ENCODE results near the gene CXCR3.

CXCR3 gene

GRCh38 chrX:71618303-71618721 is at the start of gene CXCR3:
TSS of gene CXCR3 (minus strand) at chrX:71618511. CDS start at chrX:71618449, 62 bp downstream.
- Mint-ChIP-seq H3K9me3 (peaks cover 19% of the 10 kb centered on the region), H3K36me3 (ENCODE audit: low read depth) (peaks cover 18% of the 10 kb centered on the region), H3K4me1 (peaks cover 13% of the 10 kb centered on the region), H3K4me3 (no peak within 1 kb of the TSS), H3K27me3 (ENCODE audit: low read depth) (no peaks in the 10 kb centered on the region), H3K27ac (no peak within 1 kb of the TSS)
- TF ChIP-seq, protein P1, sequence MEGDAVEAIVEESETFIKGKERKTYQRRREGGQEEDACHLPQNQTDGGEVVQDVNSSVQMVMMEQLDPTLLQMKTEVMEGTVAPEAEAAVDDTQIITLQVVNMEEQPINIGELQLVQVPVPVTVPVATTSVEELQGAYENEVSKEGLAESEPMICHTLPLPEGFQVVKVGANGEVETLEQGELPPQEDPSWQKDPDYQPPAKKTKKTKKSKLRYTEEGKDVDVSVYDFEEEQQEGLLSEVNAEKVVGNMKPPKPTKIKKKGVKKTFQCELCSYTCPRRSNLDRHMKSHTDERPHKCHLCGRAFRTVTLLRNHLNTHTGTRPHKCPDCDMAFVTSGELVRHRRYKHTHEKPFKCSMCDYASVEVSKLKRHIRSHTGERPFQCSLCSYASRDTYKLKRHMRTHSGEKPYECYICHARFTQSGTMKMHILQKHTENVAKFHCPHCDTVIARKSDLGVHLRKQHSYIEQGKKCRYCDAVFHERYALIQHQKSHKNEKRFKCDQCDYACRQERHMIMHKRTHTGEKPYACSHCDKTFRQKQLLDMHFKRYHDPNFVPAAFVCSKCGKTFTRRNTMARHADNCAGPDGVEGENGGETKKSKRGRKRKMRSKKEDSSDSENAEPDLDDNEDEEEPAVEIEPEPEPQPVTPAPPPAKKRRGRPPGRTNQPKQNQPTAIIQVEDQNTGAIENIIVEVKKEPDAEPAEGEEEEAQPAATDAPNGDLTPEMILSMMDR (IDR thresholded peaks at IDR 0.05; ENCODE audit: unreplicated experiment in 3 of 3): no peak

GRCh38 chrX:71667328-71668247 is 49.3 kb upstream of the CXCR3 start, which contains the start of gene LOC101059915:
TSS of gene LOC101059915 (plus strand) at chrX:71667546.
- peaks cover 5% of the 10 kb centered on the region for H3K9me3 Mint-ChIP-seq
- H3K27ac Mint-ChIP-seq: no peak within 1 kb of the TSS
- TF ChIP-seq, protein P1 (IDR thresholded peaks at IDR 0.05; ENCODE audit: unreplicated experiment in 3 of 3): no peak
- peaks cover 13% of the 10 kb centered on the region for H3K27me3 Mint-ChIP-seq (ENCODE audit: low read depth)
- no peaks in the 10 kb centered on the region for H3K36me3 Mint-ChIP-seq (ENCODE audit: low read depth)
- no peaks in the 10 kb centered on the region for H3K4me1 Mint-ChIP-seq
- no peak within 1 kb of the TSS for H3K4me3 Mint-ChIP-seq

GRCh38 chrX:71666240-71667223 is 48.2 kb upstream of the CXCR3 start:
- no peak overlapping the region for H3K4me3 Mint-ChIP-seq
- H3K4me1 Mint-ChIP-seq: no peaks in the 10 kb centered on the region
- no peaks in the 10 kb centered on the region for H3K36me3 Mint-ChIP-seq (ENCODE audit: low read depth)
- no peaks in the 10 kb centered on the region for H3K9me3 Mint-ChIP-seq
- H3K27me3 Mint-ChIP-seq (ENCODE audit: low read depth): peaks cover 6% of the 10 kb centered on the region
- TF ChIP-seq, protein P1 (IDR thresholded peaks at IDR 0.05; ENCODE audit: unreplicated experiment in 3 of 3): no peak
- H3K27ac Mint-ChIP-seq: no peak overlapping the region

DNA sequence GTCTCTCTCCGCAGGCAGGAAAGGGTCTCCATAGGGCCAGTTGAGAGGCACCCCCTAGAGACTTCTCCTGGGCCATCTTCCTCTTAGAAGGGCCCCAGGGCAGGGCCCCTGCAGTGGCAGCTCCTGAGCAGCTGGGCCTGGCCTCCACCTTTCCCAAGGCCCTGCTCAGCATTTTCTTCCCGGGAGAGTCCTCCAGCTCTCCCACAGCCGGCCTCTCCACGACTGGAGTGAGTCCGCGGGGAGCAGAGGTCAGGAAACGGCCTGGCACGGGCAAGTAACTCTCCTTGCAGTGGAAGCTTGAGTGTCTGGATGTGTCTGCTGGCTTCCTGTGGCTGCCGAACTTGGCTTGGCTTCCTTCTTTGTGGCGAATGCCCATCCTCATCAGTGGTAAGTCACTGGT is 47.4 kb upstream of the CXCR3 start:
- peaks cover 5% of the 10 kb centered on the region for H3K27me3 Mint-ChIP-seq (ENCODE audit: low read depth)
- TF ChIP-seq, protein P1 (IDR thresholded peaks at IDR 0.05; ENCODE audit: unreplicated experiment in 3 of 3): no peak
- no peak overlapping the region for H3K4me3 Mint-ChIP-seq
- no peaks in the 10 kb centered on the region for H3K36me3 Mint-ChIP-seq (ENCODE audit: low read depth)
- no peaks in the 10 kb centered on the region for H3K9me3 Mint-ChIP-seq
- H3K4me1 Mint-ChIP-seq: no peaks in the 10 kb centered on the region
- no peak overlapping the region for H3K27ac Mint-ChIP-seq

DNA sequence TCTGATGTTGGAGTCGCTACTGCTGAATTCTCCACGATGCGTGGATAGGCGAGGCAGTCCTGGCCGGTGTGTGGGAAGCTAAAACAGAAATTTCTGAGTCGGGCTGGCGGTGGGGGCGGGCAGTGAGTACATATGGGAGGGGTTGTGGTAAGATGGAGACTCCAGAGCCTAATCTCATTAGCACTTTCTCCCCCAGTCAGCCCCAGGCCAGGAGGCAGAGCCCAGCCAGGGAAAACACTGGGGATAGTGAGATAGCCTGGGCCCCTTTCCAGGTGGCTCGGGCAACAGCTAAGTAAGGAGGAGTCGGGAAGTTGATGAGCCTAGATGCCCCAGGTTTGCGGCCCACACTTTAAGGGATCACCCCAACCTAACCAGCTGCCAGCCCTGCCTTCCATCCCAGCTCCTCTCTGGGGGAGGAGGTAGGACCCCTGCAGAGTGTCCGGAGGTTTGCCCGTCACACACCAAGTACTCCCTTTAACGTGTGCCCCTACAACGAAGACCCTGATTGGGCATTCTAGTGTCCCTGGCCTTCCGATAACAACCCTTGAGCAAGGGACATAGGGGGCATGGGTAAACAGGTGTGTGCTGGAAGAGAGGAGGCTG is 46.7 kb upstream of the CXCR3 start:
- Mint-ChIP-seq H3K27ac (no peak overlapping the region), H3K4me1 (no peaks in the 10 kb centered on the region), H3K9me3 (no peaks in the 10 kb centered on the region), H3K27me3 (ENCODE audit: low read depth) (no peaks in the 10 kb centered on the region), H3K4me3 (no peak overlapping the region), H3K36me3 (ENCODE audit: low read depth) (no peaks in the 10 kb centered on the region)
- TF ChIP-seq, protein P1 (IDR thresholded peaks at IDR 0.05; ENCODE audit: unreplicated experiment in 3 of 3): no peak

Measured in nephron (organoid).